Measurements from ENCODE around the gene PMS2. TPM values are rescaled to one million over a fixed set of nuclear protein-coding genes. Genes with fewer than 3 reads are reported as not detected.
"Not testable (repeated sequence)": the region's sequence is repeated elsewhere in the genome, so short reads cannot be mapped to it uniquely, and the experiment has no call there.

The PMS2 gene
- total and polyA plus RNA-seq, 2 donors (not counting 3 experiments of a cell fraction or from before 2014, with no cell fraction given): 5.2 to 14.5 TPM

- H3K9me3 ChIP-seq (replicated peaks; ENCODE audit: control insufficient read depth, insufficient read depth, low read length); H3K27ac ChIP-seq (ENCODE audit: insufficient read depth, low read depth, low read length); H3K9me1 ChIP-seq (replicated peaks; ENCODE audit: control insufficient read depth, extremely low read depth, insufficient read depth, low read length); BruUV-seq (replicated peaks); DNase-seq (ENCODE audit: low read depth, low spot score); H3K9ac ChIP-seq (replicated peaks; ENCODE audit: extremely low read depth, insufficient read depth, low read length); H3K4me2 ChIP-seq (ENCODE audit: insufficient read depth, low read length); H3K27me3 ChIP-seq (ENCODE audit: control insufficient read depth in 2 of 2, insufficient read depth in 2 of 2, low read length in 2 of 2); intact Hi-C loops (cut with micrococcal nuclease); H3K36me3 ChIP-seq (ENCODE audit: control insufficient read depth in 2 of 2, extremely low read depth in 1 of 2, insufficient read depth in 2 of 2, low read length in 2 of 2); H2AFZ ChIP-seq (ENCODE audit: low read depth, low read length); POLR2A ChIA-PET; CTCF ChIA-PET; H3K4me1 ChIP-seq (ENCODE audit: control insufficient read depth, extremely low read depth, insufficient read depth, low read length); H3K4me3 ChIP-seq (replicated peaks in 1 of 3; ENCODE audit: insufficient read depth in 1 of 3, low read depth in 1 of 3, low read length in 3 of 3); FAIRE-seq; H4K20me1 ChIP-seq (replicated peaks; ENCODE audit: control insufficient read depth, extremely low read depth, insufficient read depth, low read length); H3K79me2 ChIP-seq (ENCODE audit: control insufficient read depth, insufficient read depth, low read length); dilution Hi-C loops (cut with MboI; ENCODE audit: extremely low pct_ligation_motif_present, low sequenced_read_pairs): not testable (repeated sequence)
Measured at GRCh38 chr7:5973580-5973979, 35.3 kb downstream of the PMS2 start.

- FAIRE-seq: peak; percentile 90
- H2AFZ ChIP-seq (ENCODE audit: low read depth, low read length); H3K4me3 ChIP-seq (replicated peaks in 1 of 3; ENCODE audit: insufficient read depth in 1 of 3, low read depth in 1 of 3, low read length in 3 of 3); H3K4me1 ChIP-seq (ENCODE audit: control insufficient read depth, extremely low read depth, insufficient read depth, low read length); BruUV-seq (replicated peaks); H3K9me1 ChIP-seq (replicated peaks; ENCODE audit: control insufficient read depth, extremely low read depth, insufficient read depth, low read length); H3K9ac ChIP-seq (replicated peaks; ENCODE audit: extremely low read depth, insufficient read depth, low read length); H3K9me3 ChIP-seq (replicated peaks; ENCODE audit: control insufficient read depth, insufficient read depth, low read length); H3K79me2 ChIP-seq (ENCODE audit: control insufficient read depth, insufficient read depth, low read length); intact Hi-C loops (cut with micrococcal nuclease); POLR2A ChIA-PET; DNase-seq (ENCODE audit: low read depth, low spot score); dilution Hi-C loops (cut with MboI; ENCODE audit: extremely low pct_ligation_motif_present, low sequenced_read_pairs); CTCF ChIA-PET; H4K20me1 ChIP-seq (replicated peaks; ENCODE audit: control insufficient read depth, extremely low read depth, insufficient read depth, low read length); H3K36me3 ChIP-seq (ENCODE audit: control insufficient read depth in 2 of 2, extremely low read depth in 1 of 2, insufficient read depth in 2 of 2, low read length in 2 of 2); H3K4me2 ChIP-seq (ENCODE audit: insufficient read depth, low read length); H3K27me3 ChIP-seq (ENCODE audit: control insufficient read depth in 2 of 2, insufficient read depth in 2 of 2, low read length in 2 of 2); H3K27ac ChIP-seq (ENCODE audit: insufficient read depth, low read depth, low read length): not testable (repeated sequence)
Measured at GRCh38 chr7:5970347-5970911, 38.4 kb downstream of the PMS2 start, which contains the start of gene RSPH10B. Gene RSPH10B (minus strand): TSS chr7:5970689. CDS start chr7:5967116, 3,573 bp downstream.

GRCh38 chr7:5963810-5964209 lies 45.0 kb downstream of the PMS2 start:
- intact Hi-C loops (cut with micrococcal nuclease); BruUV-seq (replicated peaks): not testable (repeated sequence)

GRCh38 chr7:5963205-5963604 lies 45.6 kb downstream of the PMS2 start:
- H3K9ac ChIP-seq (replicated peaks; ENCODE audit: extremely low read depth, insufficient read depth, low read length); H3K79me2 ChIP-seq (ENCODE audit: control insufficient read depth, insufficient read depth, low read length); H3K27me3 ChIP-seq (ENCODE audit: control insufficient read depth in 2 of 2, insufficient read depth in 2 of 2, low read length in 2 of 2); H3K36me3 ChIP-seq (ENCODE audit: control insufficient read depth in 2 of 2, extremely low read depth in 1 of 2, insufficient read depth in 2 of 2, low read length in 2 of 2); POLR2A ChIA-PET; H4K20me1 ChIP-seq (replicated peaks; ENCODE audit: control insufficient read depth, extremely low read depth, insufficient read depth, low read length); intact Hi-C loops (cut with micrococcal nuclease); CTCF ChIA-PET; FAIRE-seq; H2AFZ ChIP-seq (ENCODE audit: low read depth, low read length); H3K9me3 ChIP-seq (replicated peaks; ENCODE audit: control insufficient read depth, insufficient read depth, low read length); H3K9me1 ChIP-seq (replicated peaks; ENCODE audit: control insufficient read depth, extremely low read depth, insufficient read depth, low read length); dilution Hi-C loops (cut with MboI; ENCODE audit: extremely low pct_ligation_motif_present, low sequenced_read_pairs); H3K4me1 ChIP-seq (ENCODE audit: control insufficient read depth, extremely low read depth, insufficient read depth, low read length); H3K4me2 ChIP-seq (ENCODE audit: insufficient read depth, low read length); BruUV-seq (replicated peaks); H3K27ac ChIP-seq (ENCODE audit: insufficient read depth, low read depth, low read length); H3K4me3 ChIP-seq (replicated peaks in 1 of 3; ENCODE audit: insufficient read depth in 1 of 3, low read depth in 1 of 3, low read length in 3 of 3); DNase-seq (ENCODE audit: low read depth, low spot score): not testable (repeated sequence)

More at GRCh38 chr7:5963810-5964209, 45.0 kb downstream of the PMS2 start:
- peak; percentile 40 for FAIRE-seq
- H3K4me2 ChIP-seq (ENCODE audit: insufficient read depth, low read length); H3K79me2 ChIP-seq (ENCODE audit: control insufficient read depth, insufficient read depth, low read length); H3K27ac ChIP-seq (ENCODE audit: insufficient read depth, low read depth, low read length); H3K9ac ChIP-seq (replicated peaks; ENCODE audit: extremely low read depth, insufficient read depth, low read length); dilution Hi-C loops (cut with MboI; ENCODE audit: extremely low pct_ligation_motif_present, low sequenced_read_pairs); H3K9me3 ChIP-seq (replicated peaks; ENCODE audit: control insufficient read depth, insufficient read depth, low read length); H3K9me1 ChIP-seq (replicated peaks; ENCODE audit: control insufficient read depth, extremely low read depth, insufficient read depth, low read length); H3K36me3 ChIP-seq (ENCODE audit: control insufficient read depth in 2 of 2, extremely low read depth in 1 of 2, insufficient read depth in 2 of 2, low read length in 2 of 2); CTCF ChIA-PET; H3K4me3 ChIP-seq (replicated peaks in 1 of 3; ENCODE audit: insufficient read depth in 1 of 3, low read depth in 1 of 3, low read length in 3 of 3); H4K20me1 ChIP-seq (replicated peaks; ENCODE audit: control insufficient read depth, extremely low read depth, insufficient read depth, low read length); H2AFZ ChIP-seq (ENCODE audit: low read depth, low read length); POLR2A ChIA-PET; H3K27me3 ChIP-seq (ENCODE audit: control insufficient read depth in 2 of 2, insufficient read depth in 2 of 2, low read length in 2 of 2); H3K4me1 ChIP-seq (ENCODE audit: control insufficient read depth, extremely low read depth, insufficient read depth, low read length); DNase-seq (ENCODE audit: low read depth, low spot score): not testable (repeated sequence)
